OCI-LY3 (cell line): ENCODE results near the gene IL1RAPL1.

ENCODE experiments used
- EZH2phosphoT487 ChIP-seq: fragments of 200-600 bp; shearing (Covaris generic); IDR thresholded peaks from 2 replicates; pipeline ENCODE4 v1.6.1; 2018; ENCODE audit warnings: antibody characterized with exemption, mixed run types, low read depth
- TF ChIP-seq, protein P1 (sequence below): fragments of 200-600, 300-600 bp; sonication (generic); IDR thresholded peaks from 2 replicates; pipeline ENCODE4 v1.5.1; 2014; ENCODE audit warnings: antibody characterized with exemption, low read length, low read depth

DNA sequence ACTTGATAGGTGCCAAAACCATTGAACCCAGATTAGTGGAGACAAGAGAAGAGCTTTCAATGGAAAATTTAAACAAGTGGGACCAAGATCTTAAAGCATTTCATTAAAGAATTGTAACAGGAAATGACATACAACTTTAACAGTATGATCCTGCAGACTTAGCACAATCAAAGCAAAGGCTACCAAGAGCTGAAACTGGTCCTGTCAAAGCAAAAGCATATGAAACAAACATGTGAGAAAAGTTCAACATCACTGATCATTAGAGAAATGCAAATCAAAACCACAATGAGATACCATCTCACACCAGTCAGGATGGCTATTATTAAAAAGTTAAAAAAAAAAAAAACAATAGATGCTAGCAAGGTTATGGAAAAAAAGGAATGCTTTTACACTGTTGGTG lies 425.6 kb downstream of the IL1RAPL1 start:
- TF ChIP-seq, protein P1, sequence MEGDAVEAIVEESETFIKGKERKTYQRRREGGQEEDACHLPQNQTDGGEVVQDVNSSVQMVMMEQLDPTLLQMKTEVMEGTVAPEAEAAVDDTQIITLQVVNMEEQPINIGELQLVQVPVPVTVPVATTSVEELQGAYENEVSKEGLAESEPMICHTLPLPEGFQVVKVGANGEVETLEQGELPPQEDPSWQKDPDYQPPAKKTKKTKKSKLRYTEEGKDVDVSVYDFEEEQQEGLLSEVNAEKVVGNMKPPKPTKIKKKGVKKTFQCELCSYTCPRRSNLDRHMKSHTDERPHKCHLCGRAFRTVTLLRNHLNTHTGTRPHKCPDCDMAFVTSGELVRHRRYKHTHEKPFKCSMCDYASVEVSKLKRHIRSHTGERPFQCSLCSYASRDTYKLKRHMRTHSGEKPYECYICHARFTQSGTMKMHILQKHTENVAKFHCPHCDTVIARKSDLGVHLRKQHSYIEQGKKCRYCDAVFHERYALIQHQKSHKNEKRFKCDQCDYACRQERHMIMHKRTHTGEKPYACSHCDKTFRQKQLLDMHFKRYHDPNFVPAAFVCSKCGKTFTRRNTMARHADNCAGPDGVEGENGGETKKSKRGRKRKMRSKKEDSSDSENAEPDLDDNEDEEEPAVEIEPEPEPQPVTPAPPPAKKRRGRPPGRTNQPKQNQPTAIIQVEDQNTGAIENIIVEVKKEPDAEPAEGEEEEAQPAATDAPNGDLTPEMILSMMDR: no peak
- TF ChIP-seq EZH2phosphoT487: no peak
